DND-41 (cell line): Measurements from ENCODE around the gene NPW.

ENCODE experiments used
- ATAC-seq: fragments of 200-7000 bp; cut with Tn5 transposase; 3 replicates; pipeline ENCODE4 v1.9.1; 2021; ENCODE audit warnings: low read depth; ENCODE audit not compliant: insufficient read depth
- DNase-seq: peaks from one replicate; pipeline ENCODE4 v3.0.0-alpha.2; 2020
- H2AFZ ChIP-seq: 2 replicates; pipeline ENCODE4 v1.6.0; 2012; ENCODE audit warnings: low read depth, low read length
- H3K27ac ChIP-seq: 2 replicates; pipeline ENCODE4 v1.5.1; 2012; ENCODE audit warnings: low read length, inconsistent platforms
- H3K27me3 ChIP-seq: fragments of 200-600 bp; sonication (generic); 2 replicates; pipeline ENCODE4 v1.6.0; 2012; ENCODE audit warnings: low read length, mild to moderate bottlenecking, inconsistent platforms; ENCODE audit not compliant: insufficient read depth, poor library complexity
- H3K36me3 ChIP-seq: 2 replicates; pipeline ENCODE4 v1.5.1; 2012; ENCODE audit warnings: low read length, inconsistent platforms; ENCODE audit not compliant: insufficient read depth
- H3K4me1 ChIP-seq: 2 replicates; pipeline ENCODE4 v1.5.1; 2012; ENCODE audit warnings: mild to moderate bottlenecking, low read length; ENCODE audit not compliant: insufficient read depth
- H3K4me2 ChIP-seq: 2 replicates; pipeline ENCODE4 v1.6.0; 2012; ENCODE audit warnings: mild to moderate bottlenecking, moderate library complexity, low read length, inconsistent platforms; ENCODE audit not compliant: insufficient read depth
- H3K4me3 ChIP-seq, 2 experiments: fragments of 200-600 bp in 1 of 2; shearing (Covaris generic) in 1 of 2; 2 replicates each; pipeline ENCODE4 v1.5.1; 2012 to 2016; ENCODE audit warnings: inconsistent platforms in 2 of 2, low read length in 2 of 2, mild to moderate bottlenecking in 2 of 2, low read depth in 1 of 2, moderate library complexity in 1 of 2
- H3K79me2 ChIP-seq: 2 replicates; pipeline ENCODE4 v1.6.0; 2012; ENCODE audit warnings: low read length, inconsistent platforms; ENCODE audit not compliant: insufficient read depth
- H3K9ac ChIP-seq: 2 replicates; pipeline ENCODE4 v1.6.0; 2012; ENCODE audit warnings: low read depth, mild to moderate bottlenecking, inconsistent platforms, low read length, moderate library complexity
- H3K9me3 ChIP-seq: 2 replicates; pipeline ENCODE4 v1.5.1; 2012; ENCODE audit warnings: low read length, moderate library complexity, mild to moderate bottlenecking, inconsistent platforms; ENCODE audit not compliant: insufficient read depth, severe bottlenecking
- H4K20me1 ChIP-seq: 2 replicates; pipeline ENCODE4 v1.6.0; 2012; ENCODE audit warnings: low read length; ENCODE audit not compliant: insufficient read depth
- CTCF ChIP-seq: IDR thresholded peaks from 2 replicates; pipeline ENCODE4 v1.5.1; 2012; ENCODE audit warnings: borderline replicate concordance, low read length, moderate library complexity, mild to moderate bottlenecking; ENCODE audit not compliant: poor library complexity, severe bottlenecking; ENCODE audit errors: extremely low read depth
- EZH2 ChIP-seq: IDR thresholded peaks from 3 replicates; pipeline ENCODE4 v1.6.1; 2012; ENCODE audit warnings: borderline replicate concordance, low read depth, mild to moderate bottlenecking, moderate library complexity, low read length, inconsistent platforms; ENCODE audit not compliant: severe bottlenecking

NPW gene

GRCh38 chr16:2039274-2040031 is 19.9 kb downstream of the NPW start:
- Histone ChIP-seq H3K27me3 (no peaks in the 10 kb centered on the region), H3K79me2 (no peaks in the 10 kb centered on the region), H3K36me3 (peaks cover 14% of the 10 kb centered on the region), H3K4me3 (no peak overlapping the region), H3K9me3 (no peaks in the 10 kb centered on the region), H3K9ac (no peak overlapping the region), H3K4me2 (no peak overlapping the region), H4K20me1 (0 out of 2 replicates have a peak, but pooled peaks cover 2% of the 10 kb centered on the region), H2AFZ (no peak overlapping the region), H3K4me1 (no peaks in the 10 kb centered on the region), H3K27ac (no peak overlapping the region)
- no peak for TF ChIP-seq EZH2
- no peak for TF ChIP-seq CTCF
- no peak for ATAC-seq
- no peak for DNase-seq

GRCh38 chr16:2040041-2040786 is 20.6 kb downstream of the NPW start:
- ATAC-seq (no peak), DNase-seq (no peak)
- Histone ChIP-seq H3K36me3 (peaks cover 20% of the 10 kb centered on the region), H2AFZ (no peak overlapping the region), H3K4me1 (no peaks in the 10 kb centered on the region), H3K79me2 (no peaks in the 10 kb centered on the region), H3K4me2 (no peak overlapping the region), H3K4me3 (no peak overlapping the region), H3K27me3 (no peaks in the 10 kb centered on the region), H4K20me1 (0 out of 2 replicates have a peak, but pooled peaks cover 2% of the 10 kb centered on the region), H3K9ac (no peak overlapping the region), H3K27ac (no peak overlapping the region), H3K9me3 (no peaks in the 10 kb centered on the region)
- TF ChIP-seq CTCF (no peak), EZH2 (no peak)

GRCh38 chr16:2040787-2041522 is 21.4 kb downstream of the NPW start:
- Histone ChIP-seq H3K4me1 (peaks cover 3% of the 10 kb centered on the region), H2AFZ (no peak overlapping the region), H3K27me3 (no peaks in the 10 kb centered on the region), H3K9me3 (no peaks in the 10 kb centered on the region), H3K79me2 (peaks cover 4% of the 10 kb centered on the region), H3K4me3 (no peak overlapping the region), H4K20me1 (0 out of 2 replicates have a peak, but pooled peaks cover 2% of the 10 kb centered on the region), H3K4me2 (no peak overlapping the region), H3K27ac (no peak overlapping the region), H3K9ac (no peak overlapping the region), H3K36me3 (peaks cover 27% of the 10 kb centered on the region)
- no peak for TF ChIP-seq EZH2
- ATAC-seq (no peak; the same call in 2 of the 3 replicates), DNase-seq (no peak)
